HEK293T (cell line): ENCODE data around the gene SPTA1.

Source experiments
- BHLHE40 ChIP-seq: fragments of 450-650 bp; IDR thresholded peaks from 2 replicates; pipeline ENCODE4 v1.6.1; 2016; ENCODE audit warnings: mild to moderate bottlenecking, moderate library complexity, borderline replicate concordance
- ELF4 ChIP-seq: fragments of 450-650 bp; IDR thresholded peaks from 2 replicates; pipeline ENCODE4 v1.6.1; 2017; ENCODE audit warnings: antibody characterized with exemption
- FOXK2 ChIP-seq: fragments of 450-650 bp; IDR thresholded peaks from 2 replicates; pipeline ENCODE4 v1.6.1; 2016; ENCODE audit warnings: mild to moderate bottlenecking
- FOXM1 ChIP-seq: fragments of 450-650 bp; IDR thresholded peaks from 2 replicates; pipeline ENCODE4 v1.6.1; 2017; ENCODE audit warnings: mild to moderate bottlenecking, borderline replicate concordance
- L3MBTL2 ChIP-seq: fragments of 450-650 bp; conservative IDR thresholded peaks from 2 replicates; pipeline ENCODE4 v1.6.1; 2016; ENCODE audit warnings: mild to moderate bottlenecking
- NFRKB ChIP-seq: fragments of 450-650 bp; IDR thresholded peaks from 2 replicates; pipeline ENCODE4 v1.6.1; 2016; ENCODE audit warnings: mild to moderate bottlenecking, moderate library complexity
- SUZ12 ChIP-seq: fragments of 450-650 bp; IDR thresholded peaks from 2 replicates; pipeline ENCODE4 v1.6.1; 2016; ENCODE audit warnings: mild to moderate bottlenecking

DNA sequence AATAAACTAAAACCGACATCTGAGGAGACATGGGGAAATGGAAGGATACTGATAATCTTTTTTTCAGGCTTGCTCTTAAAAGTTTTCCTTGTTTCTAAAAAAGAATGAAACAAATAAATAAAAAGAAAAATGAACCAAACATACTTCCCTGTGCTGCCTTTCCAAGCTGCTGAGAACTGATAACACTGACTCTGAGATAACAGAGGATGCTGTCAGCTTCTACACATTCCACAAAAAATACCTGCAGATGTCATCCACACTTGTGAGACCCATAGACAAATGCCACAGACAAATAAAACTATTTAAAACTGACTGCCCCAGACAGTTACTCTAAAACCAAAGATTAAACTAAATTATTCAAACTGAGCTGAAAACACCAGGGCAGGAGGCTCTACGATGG is 46.0 kb upstream of the SPTA1 start:
- TF ChIP-seq L3MBTL2 = no peak
- no peak for TF ChIP-seq FOXM1
- TF ChIP-seq SUZ12 = no peak
- no peak for TF ChIP-seq FOXK2
- no peak for TF ChIP-seq NFRKB
- no peak for TF ChIP-seq ELF4
- TF ChIP-seq BHLHE40 = no peak
